GM11168 (cell line): ENCODE results near the gene CPEB4.

Experiments
- in situ Hi-C: fragments of 300-500 bp; cut with MboI; formaldehyde crosslinking; loops from one replicate; pipeline ENCODE4 v1.12.0; 2022; ENCODE audit warnings: low sequenced_read_pairs; ENCODE audit not compliant: unreplicated experiment

Gene CPEB4

GRCh38 chr5:173858670-173859407, 29.3 kb upstream of the CPEB4 start:
- in situ Hi-C loops, result no loop called here

GRCh38 chr5:173859408-173860159, 28.6 kb upstream of the CPEB4 start:
- in situ Hi-C loops, result no loop called here

GRCh38 chr5:173862047-173862477, 26.1 kb upstream of the CPEB4 start:
- in situ Hi-C loops, result no loop called here

- in situ Hi-C loops, result no loop called here
Measured at GRCh38 chr5:173863359-173863758, 24.8 kb upstream of the CPEB4 start.

- in situ Hi-C loops, result no loop called here
Measured at GRCh38 chr5:173864126-173865050, 23.8 kb upstream of the CPEB4 start.

GRCh38 chr5:173866243-173866857, 21.8 kb upstream of the CPEB4 start:
- in situ Hi-C loops, result no loop called here

GRCh38 chr5:173866858-173867679, 21.1 kb upstream of the CPEB4 start:
- in situ Hi-C loops, result no loop called here

GRCh38 chr5:173868096-173868880, 19.9 kb upstream of the CPEB4 start:
- in situ Hi-C loops, result no loop called here

- in situ Hi-C loops, result no loop called here
Measured at GRCh38 chr5:173869316-173869715, 18.8 kb upstream of the CPEB4 start.

GRCh38 chr5:173872957-173873305, 15.2 kb upstream of the CPEB4 start:
- in situ Hi-C loops, result no loop called here

GRCh38 chr5:173873306-173873922, 14.7 kb upstream of the CPEB4 start:
- in situ Hi-C loops, result no loop called here

GRCh38 chr5:173875189-173875588, 13.0 kb upstream of the CPEB4 start:
- in situ Hi-C loops, result no loop called here

GRCh38 chr5:173878224-173878967, 9.8 kb upstream of the CPEB4 start:
- in situ Hi-C loops, result no loop called here

GRCh38 chr5:173880306-173880985, 7.7 kb upstream of the CPEB4 start:
- in situ Hi-C loops, result no loop called here

GRCh38 chr5:173881811-173882575, 6.2 kb upstream of the CPEB4 start:
- in situ Hi-C loops, result no loop called here

- in situ Hi-C loops, result no loop called here
Measured at GRCh38 chr5:173882632-173883031, 5.5 kb upstream of the CPEB4 start.
